Adrenal gland (tissue), 12 donors: Measurements from ENCODE around the gene SLC15A5. TPM values are rescaled to one million over a fixed set of nuclear protein-coding genes. Genes with fewer than 3 reads are reported as not detected.

Source experiments
- DNase-seq, 7 donors: peaks; one replicate each; pipeline ENCODE4 v3.0.0-alpha.2; 2019 to 2020
- H3K27ac ChIP-seq, 5 donors: fragments of 200-600 bp; sonication (generic) in 4 of 5; 1 replicate in 3 of 5; 2 replicates in 2 of 5; pipeline versions ENCODE4 v1.5.1 to v1.8.0; 2016 to 2020; ENCODE audit warnings: mild to moderate bottlenecking in 1 of 5
- H3K27me3 ChIP-seq: fragments of 200-600 bp; 2 replicates; pipeline ENCODE4 v1.8.0; 2021
- H3K36me3 ChIP-seq, 2 donors: fragments of 200-600 bp; replicated peaks in 1 of 2; 1 replicate in 1 of 2; 2 replicates in 1 of 2; pipeline versions ENCODE4 v1.5.1 to v1.8.0; 2018 to 2022
- H3K4me1 ChIP-seq, 2 donors: fragments of 200-600 bp; replicated peaks in 1 of 2; 1 replicate in 1 of 2; 2 replicates in 1 of 2; pipeline versions ENCODE4 v1.5.1 to v1.8.0; 2018 to 2021
- H3K4me3 ChIP-seq, 4 donors: fragments of 200-600 bp; sonication (generic) in 3 of 4; one replicate each; pipeline ENCODE4 v1.5.1; 2016 to 2018
- H3K9me3 ChIP-seq, 3 donors: fragments of 200-600 bp; sonication (generic) in 1 of 3; replicated peaks in 1 of 3; 1 replicate in 2 of 3; 2 replicates in 1 of 3; pipeline versions ENCODE4 v1.5.1 to v1.8.0; 2016 to 2021
- POLR2A ChIP-seq, 2 donors: fragments of 450-650 bp; IDR thresholded peaks; one replicate each; pipeline ENCODE4 v1.6.1; 2017; ENCODE audit warnings: antibody characterized with exemption in 2 of 2, mild to moderate bottlenecking in 2 of 2, moderate library complexity in 1 of 2
- WGBS, 4 donors: extraction: QIAGEN DNeasy Blood & Tissue Kit in 2 of 4; methylation state at CpG; one replicate each; pipeline versions ENCODE4 v1.1.5 to v1.1.7; 2013 to 2017; 5-methylcytosine and 5-hydroxymethylcytosine counted together
- intact Hi-C, 2 donors: fragments of 100-400 bp; cut with DNase I; formaldehyde crosslinking; loops; one replicate each; pipeline versions ENCODE4 v1.14.1 to v1.15.0; 2022 to 2023
- polyA plus RNA-seq, 3 donors: library from polyadenylated mRNA; stranded (reverse); fragments of 200-250 nt in 2 of 3; fragments of 350-450 nt in 1 of 3; fragmentation: Illumina TruSeq in 1 of 3; extraction: RNeasy Lipid Tissue Mini Kit (QIAGEN cat#74804) in 1 of 3; gene quantifications; one replicate each; pipeline ENCODE4 v1.2.3, GENCODE V29; 2013 to 2014
- total RNA-seq, 9 donors: library from RNA; depleted of rRNA in 4 of 9; stranded (reverse); fragments of >200 nt in 4 of 9; fragments of 120-200 nt in 1 of 9; fragmentation: NEBNext Ultra II Directional in 1 of 9; extraction: Animal tissue kit (Norgen Biotek cat#: 25700) in 1 of 9; gene quantifications; one replicate each; pipeline versions ENCODE4 v1.1.0 to v1.2.4, GENCODE V29; 2013 to 2023
- TF ChIP-seq, protein P1 (sequence below), 6 experiments: fragments of 450-650 bp in 4 of 6; fragments of 200-600 bp in 2 of 6; sonication (generic) in 1 of 6; IDR thresholded peaks; 1 replicate in 5 of 6; 2 replicates in 1 of 6; pipeline versions ENCODE4 v1.5.1 to v1.8.0; 2016 to 2021; ENCODE audit warnings: antibody characterized with exemption in 6 of 6, mild to moderate bottlenecking in 2 of 6, moderate library complexity in 1 of 6
- donor health status: healthy with polysubstance abuse.
- donor health status: Bipolar disorder and iron deficiency.
- donor health status: DM: yes; HTN: yes; CAD: no.
- donor health status: DM: no; HTN: no; CAD: no.
- donor health status: DM: no; HTN: no; CAD: no.
- donor health status: DM: yes; HTN: yes; CAD: no.

SLC15A5 gene
- total and polyA plus RNA-seq, 12 donors: not detected

GRCh38 chr12:16241346-16241745 is 36.1 kb downstream of the SLC15A5 start:
- no peak overlapping the region for H3K4me3 ChIP-seq
- TF ChIP-seq, protein P1, sequence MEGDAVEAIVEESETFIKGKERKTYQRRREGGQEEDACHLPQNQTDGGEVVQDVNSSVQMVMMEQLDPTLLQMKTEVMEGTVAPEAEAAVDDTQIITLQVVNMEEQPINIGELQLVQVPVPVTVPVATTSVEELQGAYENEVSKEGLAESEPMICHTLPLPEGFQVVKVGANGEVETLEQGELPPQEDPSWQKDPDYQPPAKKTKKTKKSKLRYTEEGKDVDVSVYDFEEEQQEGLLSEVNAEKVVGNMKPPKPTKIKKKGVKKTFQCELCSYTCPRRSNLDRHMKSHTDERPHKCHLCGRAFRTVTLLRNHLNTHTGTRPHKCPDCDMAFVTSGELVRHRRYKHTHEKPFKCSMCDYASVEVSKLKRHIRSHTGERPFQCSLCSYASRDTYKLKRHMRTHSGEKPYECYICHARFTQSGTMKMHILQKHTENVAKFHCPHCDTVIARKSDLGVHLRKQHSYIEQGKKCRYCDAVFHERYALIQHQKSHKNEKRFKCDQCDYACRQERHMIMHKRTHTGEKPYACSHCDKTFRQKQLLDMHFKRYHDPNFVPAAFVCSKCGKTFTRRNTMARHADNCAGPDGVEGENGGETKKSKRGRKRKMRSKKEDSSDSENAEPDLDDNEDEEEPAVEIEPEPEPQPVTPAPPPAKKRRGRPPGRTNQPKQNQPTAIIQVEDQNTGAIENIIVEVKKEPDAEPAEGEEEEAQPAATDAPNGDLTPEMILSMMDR (IDR thresholded peaks at IDR 0.05): no peak
- TF ChIP-seq POLR2A (IDR thresholded peaks at IDR 0.05): no peak
- no peaks in the 10 kb centered on the region for H3K27me3 ChIP-seq
- no peaks in the 10 kb centered on the region for H3K9me3 ChIP-seq
- DNase-seq: no peak
- no peak overlapping the region for H3K27ac ChIP-seq
- WGBS, 4 donors: 69 to 74% (median 69%) methylated on average over 4 of the region's 4 CpGs
- no peaks in the 10 kb centered on the region for H3K36me3 ChIP-seq
- intact Hi-C loops: no loop called here
- H3K4me1 ChIP-seq: no peaks in the 10 kb centered on the region

DNA sequence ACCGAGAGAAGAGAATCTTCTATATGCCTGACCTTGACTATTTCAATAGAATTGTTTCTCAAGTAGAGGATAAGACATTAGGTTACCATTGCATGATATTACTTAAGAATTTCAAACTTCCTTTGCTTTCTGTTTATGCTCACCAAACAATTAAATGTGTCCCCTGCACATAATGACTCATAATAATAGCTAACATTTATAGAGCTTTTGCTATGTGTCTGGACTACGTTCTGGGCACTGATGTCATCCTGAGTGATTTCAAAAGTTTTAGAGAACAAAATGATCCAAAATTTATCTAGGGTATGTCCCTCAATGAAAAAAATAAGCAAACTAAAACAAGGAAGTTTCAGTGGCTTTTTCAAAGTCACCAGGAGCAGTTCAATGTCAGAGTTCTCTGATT is 38.8 kb downstream of the SLC15A5 start:
- Histone ChIP-seq H3K36me3 (no peaks in the 10 kb centered on the region), H3K4me3 (no peak overlapping the region), H3K27ac (no peak overlapping the region), H3K9me3 (no peaks in the 10 kb centered on the region), H3K27me3 (no peaks in the 10 kb centered on the region), H3K4me1 (no peaks in the 10 kb centered on the region)
- intact Hi-C loops: no loop called here
- WGBS, 4 donors: 35 to 52% (median 50%) methylated on average over 2 of the region's 2 CpGs
- no peak for DNase-seq
- TF ChIP-seq, protein P1 (IDR thresholded peaks at IDR 0.05): no peak
- TF ChIP-seq POLR2A (IDR thresholded peaks at IDR 0.05): no peak

DNA sequence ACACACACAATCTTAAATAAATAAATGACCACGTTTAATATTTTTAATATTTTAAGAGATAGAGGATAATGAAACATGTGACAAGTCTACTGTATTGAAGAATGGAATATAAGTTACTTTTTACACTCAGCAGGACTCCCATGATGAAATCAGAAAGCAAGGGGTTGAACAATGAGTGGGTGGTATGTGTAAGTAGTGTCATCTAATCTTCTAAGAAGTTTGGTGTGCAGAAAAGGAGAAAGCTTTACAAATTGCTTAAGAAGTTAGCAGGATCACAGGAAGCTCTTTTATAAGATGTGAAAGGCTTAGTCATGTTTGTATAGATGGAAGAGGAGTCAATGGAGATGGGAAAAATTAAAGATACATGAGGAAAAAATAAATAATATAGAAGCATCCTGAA is 47.8 kb downstream of the SLC15A5 start:
- Histone ChIP-seq H3K27ac (no peak overlapping the region), H3K27me3 (no peaks in the 10 kb centered on the region), H3K9me3 (no peaks in the 10 kb centered on the region), H3K4me3 (no peak overlapping the region), H3K4me1 (no peaks in the 10 kb centered on the region), H3K36me3 (no peaks in the 10 kb centered on the region)
- no peak for TF ChIP-seq POLR2A (IDR thresholded peaks at IDR 0.05)
- TF ChIP-seq, protein P1 (IDR thresholded peaks at IDR 0.05): no peak
- intact Hi-C loops: no loop called here
- no peak for DNase-seq
- WGBS, 4 donors: 26 to 76% (median 36%) methylated on average over 1 of the region's 1 CpG

- intact Hi-C loops: no loop called here
- no peak for DNase-seq
- 38 to 71% (median 47%) methylated on average over 2 of the region's 2 CpGs for WGBS, 4 donors
Observed at GRCh38 chr12:16228067-16228466, 49.4 kb downstream of the SLC15A5 start.

More at GRCh38 chr12:16228067-16228466, 49.4 kb downstream of the SLC15A5 start:
- no peaks in the 10 kb centered on the region for H3K4me1 ChIP-seq
- H3K27ac ChIP-seq: no peak overlapping the region
- no peaks in the 10 kb centered on the region for H3K9me3 ChIP-seq
- no peaks in the 10 kb centered on the region for H3K27me3 ChIP-seq
- H3K4me3 ChIP-seq: no peak overlapping the region
- no peak for TF ChIP-seq POLR2A (IDR thresholded peaks at IDR 0.05)
- TF ChIP-seq, protein P1 (IDR thresholded peaks at IDR 0.05): no peak
- H3K36me3 ChIP-seq: no peaks in the 10 kb centered on the region
